Fibroblast of lung (primary cell): ENCODE results near the gene HIF1AN. TPM values are rescaled to one million over a fixed set of nuclear protein-coding genes. Genes with fewer than 3 reads are reported as not detected.

Experiments
- DNase-seq, 2 donors: peaks; one replicate each; pipeline versions ENCODE4 v3.0.0 to v3.0.0-alpha.2; 2010; ENCODE audit warnings: low read depth in 2 of 2
- H2AFZ ChIP-seq: 2 replicates; pipeline ENCODE4 v1.5.1; 2012; ENCODE audit warnings: low read length, control low read depth, inconsistent platforms
- H3K27ac ChIP-seq: 2 replicates; pipeline ENCODE4 v1.5.1; 2011; ENCODE audit warnings: low read length, control low read depth; ENCODE audit not compliant: insufficient read depth
- H3K27me3 ChIP-seq: 2 replicates; pipeline ENCODE4 v1.5.1; 2011; ENCODE audit warnings: mild to moderate bottlenecking, low read length; ENCODE audit not compliant: control insufficient read depth, insufficient read depth
- H3K36me3 ChIP-seq: 2 replicates; pipeline ENCODE4 v1.5.1; 2011; ENCODE audit warnings: low read length; ENCODE audit not compliant: control insufficient read depth, insufficient read depth
- H3K4me1 ChIP-seq: 2 replicates; pipeline ENCODE4 v1.5.1; 2011; ENCODE audit warnings: low read length; ENCODE audit not compliant: control insufficient read depth, insufficient read depth; ENCODE audit errors: extremely low read depth
- H3K4me2 ChIP-seq: 2 replicates; pipeline ENCODE4 v1.5.1; 2011; ENCODE audit warnings: low read length, control low read depth; ENCODE audit not compliant: insufficient read depth; ENCODE audit errors: extremely low read depth
- H3K4me3 ChIP-seq, 4 experiments: fragments of 200-600 bp in 1 of 4; sonication (generic) in 1 of 4; replicated peaks in 1 of 4; 2 replicates each; pipeline ENCODE4 v1.5.1; 2011 to 2016; ENCODE audit warnings: low read length in 4 of 4, low read depth in 3 of 4, mild to moderate bottlenecking in 3 of 4, control low read depth in 2 of 4, inconsistent platforms in 1 of 4, mixed read lengths in 1 of 4; ENCODE audit not compliant: insufficient read depth in 1 of 4; ENCODE audit errors: control extremely low read depth in 1 of 4
- H3K79me2 ChIP-seq: 2 replicates; pipeline ENCODE4 v1.5.1; 2012; ENCODE audit warnings: mild to moderate bottlenecking, low read length, inconsistent platforms; ENCODE audit not compliant: control insufficient read depth, insufficient read depth
- H3K9ac ChIP-seq: 2 replicates; pipeline ENCODE4 v1.5.1; 2011; ENCODE audit warnings: mild to moderate bottlenecking, low read length, control low read depth; ENCODE audit not compliant: insufficient read depth
- H3K9me3 ChIP-seq: 2 replicates; pipeline ENCODE4 v1.5.1; 2012; ENCODE audit warnings: low read depth, low read length; ENCODE audit not compliant: control insufficient read depth, insufficient read depth
- H4K20me1 ChIP-seq: 2 replicates; pipeline ENCODE4 v1.5.1; 2011; ENCODE audit warnings: low read length; ENCODE audit not compliant: control insufficient read depth, insufficient read depth; ENCODE audit errors: extremely low read depth
- EZH2 ChIP-seq: IDR thresholded peaks from 2 replicates; pipeline ENCODE4 v1.5.1; 2012; ENCODE audit warnings: low read length, control low read depth, mild to moderate bottlenecking; ENCODE audit errors: missing control alignments
- polyA plus RNA-seq, 2 donors: library from polyadenylated mRNA; depleted of rRNA in 1 of 2; stranded (reverse) in 1 of 2; unstranded in 1 of 2; fragments of >200 nt; gene quantifications; 2 replicates each; pipeline ENCODE4 v1.2.1, GENCODE V29; 2011 to 2012; ENCODE audit warnings: missing spikeins in 1 of 2
- total RNA-seq: library from RNA; depleted of rRNA; stranded (reverse); fragments of >200 nt; gene quantifications from 2 replicates; pipeline ENCODE4 v1.2.1, GENCODE V29; 2014
- TF ChIP-seq, protein P1 (sequence below), 2 donors: IDR thresholded peaks in 1 of 2; conservative IDR thresholded peaks in 1 of 2; 1 replicate in 1 of 2; 2 replicates in 1 of 2; pipeline ENCODE4 v1.5.1; 2011 to 2012; ENCODE audit warnings: low read length in 2 of 2, control low read depth in 1 of 2, inconsistent platforms in 1 of 2, low read depth in 1 of 2, mild to moderate bottlenecking in 1 of 2

HIF1AN gene
- total and polyA plus RNA-seq, 2 donors (not counting 1 experiment from before 2014, with no cell fraction given) = 14.2 to 26.6 TPM

DNA sequence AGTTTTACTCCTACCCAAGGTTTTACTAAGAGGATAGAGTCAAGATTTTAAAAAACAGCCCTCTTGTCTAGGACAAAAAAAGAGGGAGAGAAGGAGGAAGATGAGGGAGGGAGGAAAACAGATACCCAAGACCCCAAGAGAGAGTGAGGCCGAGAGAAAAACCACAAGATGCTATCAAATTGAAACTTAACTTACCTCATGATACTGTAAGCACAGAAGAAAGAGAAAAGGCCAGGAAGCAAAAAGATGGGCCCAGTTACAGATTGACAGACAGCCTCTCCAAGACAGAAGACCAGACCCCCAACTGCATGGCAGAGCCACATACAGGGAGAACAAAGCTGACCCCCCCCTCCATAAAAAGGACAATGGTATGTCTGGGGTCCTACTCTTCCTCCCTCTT lies 27.5 kb upstream of the HIF1AN start:
- Histone ChIP-seq H3K9me3 (no peaks in the 10 kb centered on the region), H3K9ac (no peak overlapping the region), H4K20me1 (no peaks in the 10 kb centered on the region), H3K36me3 (no peaks in the 10 kb centered on the region), H3K4me3 (no peak overlapping the region), H3K79me2 (no peaks in the 10 kb centered on the region), H2AFZ (no peak overlapping the region), H3K4me1 (no peaks in the 10 kb centered on the region), H3K27me3 (no peaks in the 10 kb centered on the region), H3K27ac (no peak overlapping the region), H3K4me2 (no peak overlapping the region)
- TF ChIP-seq, protein P1, sequence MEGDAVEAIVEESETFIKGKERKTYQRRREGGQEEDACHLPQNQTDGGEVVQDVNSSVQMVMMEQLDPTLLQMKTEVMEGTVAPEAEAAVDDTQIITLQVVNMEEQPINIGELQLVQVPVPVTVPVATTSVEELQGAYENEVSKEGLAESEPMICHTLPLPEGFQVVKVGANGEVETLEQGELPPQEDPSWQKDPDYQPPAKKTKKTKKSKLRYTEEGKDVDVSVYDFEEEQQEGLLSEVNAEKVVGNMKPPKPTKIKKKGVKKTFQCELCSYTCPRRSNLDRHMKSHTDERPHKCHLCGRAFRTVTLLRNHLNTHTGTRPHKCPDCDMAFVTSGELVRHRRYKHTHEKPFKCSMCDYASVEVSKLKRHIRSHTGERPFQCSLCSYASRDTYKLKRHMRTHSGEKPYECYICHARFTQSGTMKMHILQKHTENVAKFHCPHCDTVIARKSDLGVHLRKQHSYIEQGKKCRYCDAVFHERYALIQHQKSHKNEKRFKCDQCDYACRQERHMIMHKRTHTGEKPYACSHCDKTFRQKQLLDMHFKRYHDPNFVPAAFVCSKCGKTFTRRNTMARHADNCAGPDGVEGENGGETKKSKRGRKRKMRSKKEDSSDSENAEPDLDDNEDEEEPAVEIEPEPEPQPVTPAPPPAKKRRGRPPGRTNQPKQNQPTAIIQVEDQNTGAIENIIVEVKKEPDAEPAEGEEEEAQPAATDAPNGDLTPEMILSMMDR (conservative IDR thresholded peaks at IDR 0.05 in 1 of 2, IDR thresholded peaks at IDR 0.05 in 1 of 2; ENCODE audit: low read depth in 1 of 2, low read length in 2 of 2) = no peak
- no peak for TF ChIP-seq EZH2
- DNase-seq = no peak

DNA sequence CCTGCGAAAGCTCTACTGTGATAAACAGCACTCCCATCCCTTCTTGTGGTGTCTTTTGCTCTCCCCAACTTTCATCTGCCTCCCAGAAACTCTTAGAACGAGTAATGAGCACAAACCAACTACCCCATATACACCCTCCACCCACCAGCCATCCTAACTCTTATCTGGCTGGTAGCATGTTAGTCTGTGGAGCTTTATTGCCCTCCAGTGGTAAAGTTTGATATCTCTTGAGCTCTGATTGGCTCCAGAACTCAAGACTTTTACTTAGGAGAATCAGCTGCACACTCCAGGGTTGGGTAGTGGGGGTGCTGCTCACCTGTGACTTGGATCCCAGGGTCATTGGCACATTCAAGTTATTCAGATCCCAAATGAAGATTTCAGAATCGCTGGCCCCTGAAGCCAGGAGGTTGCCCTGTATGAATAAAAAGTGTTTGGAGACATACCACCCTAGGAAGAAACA lies 27.0 kb upstream of the HIF1AN start:
- Histone ChIP-seq H3K4me2 (no peak overlapping the region), H3K9ac (no peak overlapping the region), H2AFZ (no peak overlapping the region), H3K79me2 (no peaks in the 10 kb centered on the region), H3K36me3 (no peaks in the 10 kb centered on the region), H3K4me1 (no peaks in the 10 kb centered on the region), H3K27me3 (no peaks in the 10 kb centered on the region), H3K9me3 (no peaks in the 10 kb centered on the region), H3K4me3 (no peak overlapping the region), H4K20me1 (no peaks in the 10 kb centered on the region), H3K27ac (no peak overlapping the region)
- TF ChIP-seq, protein P1 (conservative IDR thresholded peaks at IDR 0.05 in 1 of 2, IDR thresholded peaks at IDR 0.05 in 1 of 2; ENCODE audit: low read depth in 1 of 2, low read length in 2 of 2) = peak; percentile 64 to 73
- no peak for TF ChIP-seq EZH2
- peak; percentile 52 to 58 for DNase-seq

DNA sequence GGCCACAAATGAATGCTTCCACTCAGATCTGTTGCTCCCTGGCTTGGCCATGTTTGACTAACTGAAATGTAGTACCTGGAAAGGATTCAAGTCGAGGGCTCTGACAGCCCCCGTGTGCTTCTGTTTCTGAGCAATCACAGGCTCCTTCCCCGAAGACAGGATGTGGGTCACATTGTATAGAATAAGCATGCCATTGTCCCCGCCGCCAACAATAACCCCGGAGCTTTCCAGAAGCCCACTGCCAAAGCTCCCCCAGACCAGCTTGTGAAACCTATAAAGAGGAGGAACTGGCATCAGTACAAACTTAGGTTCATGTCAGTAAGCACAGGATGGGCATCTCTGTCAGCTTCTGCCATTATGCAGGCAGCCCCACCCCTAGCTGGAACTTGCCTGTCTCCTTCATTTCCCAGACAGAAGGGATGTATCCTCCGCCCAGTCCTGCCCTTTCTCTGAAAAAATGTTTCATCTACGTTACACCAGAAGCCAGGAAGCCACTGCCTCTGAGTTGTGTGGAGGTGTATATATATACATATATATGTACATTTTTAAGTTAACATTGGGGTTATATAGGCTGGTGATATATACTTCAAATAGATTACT lies 26.4 kb upstream of the HIF1AN start:
- no peaks in the 10 kb centered on the region for H3K4me1 ChIP-seq
- H3K9me3 ChIP-seq = no peaks in the 10 kb centered on the region
- no peak overlapping the region for H3K27ac ChIP-seq
- no peak overlapping the region for H3K4me3 ChIP-seq
- no peak for DNase-seq
- no peaks in the 10 kb centered on the region for H3K36me3 ChIP-seq
- no peaks in the 10 kb centered on the region for H4K20me1 ChIP-seq
- no peak overlapping the region for H2AFZ ChIP-seq
- no peaks in the 10 kb centered on the region for H3K79me2 ChIP-seq
- no peak overlapping the region for H3K4me2 ChIP-seq
- TF ChIP-seq, protein P1 (conservative IDR thresholded peaks at IDR 0.05 in 1 of 2, IDR thresholded peaks at IDR 0.05 in 1 of 2; ENCODE audit: low read depth in 1 of 2, low read length in 2 of 2) = no peak
- no peak for TF ChIP-seq EZH2
- H3K9ac ChIP-seq = no peak overlapping the region
- H3K27me3 ChIP-seq = no peaks in the 10 kb centered on the region
